ENCODE measurements around the gene PI4KB.

PI4KB gene

DNA sequence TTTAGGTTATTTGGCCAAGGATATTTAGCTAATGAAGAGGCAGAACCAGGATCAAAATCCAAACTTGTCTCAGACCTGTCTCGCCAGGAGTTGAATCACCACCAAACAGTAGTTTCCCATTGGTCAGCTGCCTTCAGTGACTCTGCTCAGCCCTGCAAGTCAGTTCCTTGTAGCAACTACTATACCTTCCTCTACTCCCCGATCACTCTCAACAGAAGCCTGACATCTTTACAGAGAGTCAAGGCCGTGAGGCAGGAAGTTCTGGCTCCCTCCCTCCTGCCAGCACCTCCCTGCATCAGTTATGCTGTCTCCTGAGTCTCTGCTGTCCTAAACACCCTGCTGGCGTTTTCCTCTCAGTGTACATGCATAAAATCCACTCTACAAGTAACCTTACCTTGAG is 59.5 kb downstream of the PI4KB start:
- no peak for DNase-seq (ENCODE audit: low read depth)
- H3K4me3 ChIP-seq (ENCODE audit: low read depth, low read length), result no peak overlapping the region
- TF ChIP-seq MYC (IDR thresholded peaks at IDR 0.05; ENCODE audit: low read depth, low read length), result no peak
- TF ChIP-seq, protein P1, sequence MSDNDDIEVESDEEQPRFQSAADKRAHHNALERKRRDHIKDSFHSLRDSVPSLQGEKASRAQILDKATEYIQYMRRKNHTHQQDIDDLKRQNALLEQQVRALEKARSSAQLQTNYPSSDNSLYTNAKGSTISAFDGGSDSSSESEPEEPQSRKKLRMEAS (IDR thresholded peaks at IDR 0.05; ENCODE audit: low read depth, low read length), result no peak
- TF ChIP-seq, protein P2, sequence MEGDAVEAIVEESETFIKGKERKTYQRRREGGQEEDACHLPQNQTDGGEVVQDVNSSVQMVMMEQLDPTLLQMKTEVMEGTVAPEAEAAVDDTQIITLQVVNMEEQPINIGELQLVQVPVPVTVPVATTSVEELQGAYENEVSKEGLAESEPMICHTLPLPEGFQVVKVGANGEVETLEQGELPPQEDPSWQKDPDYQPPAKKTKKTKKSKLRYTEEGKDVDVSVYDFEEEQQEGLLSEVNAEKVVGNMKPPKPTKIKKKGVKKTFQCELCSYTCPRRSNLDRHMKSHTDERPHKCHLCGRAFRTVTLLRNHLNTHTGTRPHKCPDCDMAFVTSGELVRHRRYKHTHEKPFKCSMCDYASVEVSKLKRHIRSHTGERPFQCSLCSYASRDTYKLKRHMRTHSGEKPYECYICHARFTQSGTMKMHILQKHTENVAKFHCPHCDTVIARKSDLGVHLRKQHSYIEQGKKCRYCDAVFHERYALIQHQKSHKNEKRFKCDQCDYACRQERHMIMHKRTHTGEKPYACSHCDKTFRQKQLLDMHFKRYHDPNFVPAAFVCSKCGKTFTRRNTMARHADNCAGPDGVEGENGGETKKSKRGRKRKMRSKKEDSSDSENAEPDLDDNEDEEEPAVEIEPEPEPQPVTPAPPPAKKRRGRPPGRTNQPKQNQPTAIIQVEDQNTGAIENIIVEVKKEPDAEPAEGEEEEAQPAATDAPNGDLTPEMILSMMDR (IDR thresholded peaks at IDR 0.05; ENCODE audit: low read depth, low read length), result no peak
- no peak for TF ChIP-seq POLR2A (IDR thresholded peaks at IDR 0.05; ENCODE audit: extremely low read depth, insufficient read length)

DNA sequence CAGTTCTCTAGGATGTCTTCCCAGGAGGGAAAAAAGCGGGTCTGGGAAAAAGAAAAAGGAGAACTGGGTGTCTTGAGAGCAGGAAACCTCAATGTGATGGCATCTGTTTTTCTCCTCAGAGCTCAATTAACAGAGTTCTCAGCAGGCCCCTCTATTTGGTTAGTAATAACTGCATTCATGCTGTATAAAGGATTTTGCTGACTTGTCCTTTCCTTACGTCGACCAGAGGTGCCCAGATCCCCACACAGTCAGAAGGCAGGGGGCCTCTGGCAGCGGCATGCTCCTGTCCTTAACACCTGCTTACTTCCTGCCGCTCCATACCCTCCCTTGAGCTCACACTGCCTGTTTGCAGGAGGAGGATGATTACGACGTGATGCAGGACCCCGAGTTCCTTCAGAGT is 60.4 kb downstream of the PI4KB start:
- TF ChIP-seq MYC (IDR thresholded peaks at IDR 0.05; ENCODE audit: low read depth, low read length) (no peak), POLR2A (IDR thresholded peaks at IDR 0.05; ENCODE audit: extremely low read depth, insufficient read length) (no peak)
- TF ChIP-seq, protein P1 (IDR thresholded peaks at IDR 0.05; ENCODE audit: low read depth, low read length), result no peak
- TF ChIP-seq, protein P2 (IDR thresholded peaks at IDR 0.05; ENCODE audit: low read depth, low read length), result no peak
- DNase-seq (ENCODE audit: low read depth), result no peak
- no peak overlapping the region for H3K4me3 ChIP-seq (ENCODE audit: low read depth, low read length)

DNA sequence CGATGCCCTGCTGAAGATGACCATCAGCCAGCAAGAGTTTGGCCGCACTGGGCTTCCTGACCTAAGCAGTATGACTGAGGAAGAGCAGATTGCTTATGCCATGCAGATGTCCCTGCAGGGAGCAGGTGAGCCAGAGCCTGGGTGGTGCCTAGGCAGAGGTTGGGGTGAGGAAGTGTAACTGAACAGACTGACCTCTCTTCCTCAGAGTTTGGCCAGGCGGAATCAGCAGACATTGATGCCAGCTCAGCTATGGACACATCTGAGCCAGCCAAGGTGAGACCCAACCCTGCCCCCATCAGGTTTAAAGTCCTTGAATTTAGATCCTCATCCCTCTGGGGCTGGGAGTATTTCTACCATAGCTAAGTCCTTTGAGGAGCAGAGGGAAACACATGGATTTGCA is 60.9 kb downstream of the PI4KB start:
- no peak overlapping the region for H3K4me3 ChIP-seq (ENCODE audit: low read depth, low read length)
- TF ChIP-seq MYC (IDR thresholded peaks at IDR 0.05; ENCODE audit: low read depth, low read length) (no peak), POLR2A (IDR thresholded peaks at IDR 0.05; ENCODE audit: extremely low read depth, insufficient read length) (no peak)
- TF ChIP-seq, protein P2 (IDR thresholded peaks at IDR 0.05; ENCODE audit: low read depth, low read length), result no peak
- TF ChIP-seq, protein P1 (IDR thresholded peaks at IDR 0.05; ENCODE audit: low read depth, low read length), result no peak
- no peak for DNase-seq (ENCODE audit: low read depth)

DNA sequence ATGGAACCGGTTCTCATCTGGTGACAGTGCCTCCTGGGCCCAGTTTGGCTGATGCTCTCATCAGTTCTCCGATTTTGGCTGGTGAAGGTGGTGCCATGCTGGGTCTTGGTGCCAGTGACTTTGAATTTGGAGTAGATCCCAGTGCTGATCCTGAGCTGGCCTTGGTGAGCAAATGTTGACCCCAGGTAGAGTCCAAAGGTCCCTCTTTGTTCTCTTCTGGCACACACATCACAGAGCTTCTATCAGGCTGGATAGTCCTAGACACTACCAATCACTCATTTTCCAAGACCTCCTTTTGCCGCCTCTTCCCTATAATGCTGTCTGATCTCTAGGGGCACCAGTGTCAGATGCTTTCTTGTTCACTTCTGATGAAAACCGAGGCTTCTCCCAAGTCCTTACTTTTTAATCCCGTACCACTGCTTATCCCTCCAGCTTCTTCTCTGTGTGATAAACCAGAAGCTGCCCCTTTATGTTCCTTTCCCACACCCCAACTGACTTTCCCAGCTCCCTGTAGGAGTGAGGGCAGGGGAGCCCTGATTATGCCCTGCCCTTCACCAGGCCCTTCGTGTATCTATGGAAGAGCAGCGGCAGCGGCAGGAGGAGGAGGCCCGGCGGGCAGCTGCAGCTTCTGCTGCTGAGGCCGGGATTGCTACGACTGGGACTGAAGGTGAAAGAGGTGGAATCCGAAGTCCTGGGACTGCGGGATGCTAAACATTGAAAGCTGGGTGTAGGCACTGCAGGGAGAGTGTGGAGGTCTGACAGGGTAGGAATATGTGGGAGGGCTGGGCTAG is 61.6 kb downstream of the PI4KB start:
- H3K4me3 ChIP-seq (ENCODE audit: low read depth, low read length), result no peak overlapping the region
- TF ChIP-seq, protein P2 (IDR thresholded peaks at IDR 0.05; ENCODE audit: low read depth, low read length), result no peak
- TF ChIP-seq POLR2A (IDR thresholded peaks at IDR 0.05; ENCODE audit: extremely low read depth, insufficient read length) (no peak), MYC (IDR thresholded peaks at IDR 0.05; ENCODE audit: low read depth, low read length) (no peak)
- TF ChIP-seq, protein P1 (IDR thresholded peaks at IDR 0.05; ENCODE audit: low read depth, low read length), result no peak
- no peak for DNase-seq (ENCODE audit: low read depth)

DNA sequence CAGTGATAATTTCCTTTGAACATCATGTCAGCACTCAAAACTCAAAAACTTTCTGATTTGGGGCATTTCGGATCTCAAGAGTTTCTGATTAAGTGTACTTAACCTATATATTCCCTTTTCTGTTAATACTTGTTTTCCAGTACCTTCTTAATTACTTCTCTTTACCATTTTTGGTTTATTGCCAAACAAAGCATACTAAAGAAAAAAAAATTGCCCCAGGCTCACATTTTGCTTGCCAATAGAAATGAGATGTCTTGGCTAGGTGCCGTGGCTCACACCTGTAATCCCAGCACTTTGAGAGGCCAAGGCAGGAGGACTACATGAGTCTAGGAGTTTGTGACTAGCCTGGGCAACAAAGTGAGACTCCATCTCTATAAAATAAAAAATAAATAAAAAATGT is 67.9 kb downstream of the PI4KB start:
- TF ChIP-seq, protein P1 (IDR thresholded peaks at IDR 0.05; ENCODE audit: low read depth, low read length), result no peak
- no peak for TF ChIP-seq MYC (IDR thresholded peaks at IDR 0.05; ENCODE audit: low read depth, low read length)
- DNase-seq (ENCODE audit: low read depth), result no peak
- H3K4me3 ChIP-seq (ENCODE audit: low read depth, low read length), result no peak overlapping the region

DNA sequence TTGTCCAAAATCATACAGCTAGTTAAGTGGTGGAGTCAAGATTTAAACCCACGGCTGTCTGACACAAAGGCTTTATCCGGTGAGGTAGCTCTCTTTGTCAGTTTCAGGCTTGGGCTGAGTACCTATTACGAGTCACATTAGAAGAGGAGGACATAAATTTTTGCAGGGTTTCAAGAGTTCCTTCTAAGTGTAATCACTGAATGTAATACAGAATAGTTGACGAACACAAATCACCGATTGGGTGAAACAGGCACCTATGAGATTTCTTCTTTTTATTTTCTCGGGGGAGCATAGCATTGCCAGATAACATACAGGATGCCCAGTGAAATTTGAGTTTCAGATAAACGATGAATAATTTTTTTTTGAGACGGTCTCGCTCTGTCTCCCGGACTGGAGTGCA is 71.8 kb downstream of the PI4KB start:
- TF ChIP-seq, protein P1 (IDR thresholded peaks at IDR 0.05; ENCODE audit: low read depth, low read length), result no peak
- TF ChIP-seq POLR2A (IDR thresholded peaks at IDR 0.05; ENCODE audit: extremely low read depth, insufficient read length) (no peak), MYC (IDR thresholded peaks at IDR 0.05; ENCODE audit: low read depth, low read length) (no peak)
- TF ChIP-seq, protein P2 (IDR thresholded peaks at IDR 0.05; ENCODE audit: low read depth, low read length), result no peak
- H3K4me3 ChIP-seq (ENCODE audit: low read depth, low read length), result peak overlapping the region; percentile 87
- no peak for DNase-seq (ENCODE audit: low read depth)

Measured in NB4 (cell line).